AML-193 (cell line): ENCODE results near the gene TBC1D2.
A peak's percentile ranks its signal among the peaks of the same experiment; 100 is the strongest.

Source experiments
- DNase-seq, 2 experiments: peaks; one replicate each; lab custom pipeline; 2025; lab: John Stamatoyannopoulos, UW

The TBC1D2 gene

GRCh38 chr9:98236901-98237487 is 18.5 kb downstream of the TBC1D2 start:
- peak in 1 of 2 experiments; percentile 42 for DNase-seq

GRCh38 chr9:98235126-98235525 is 20.3 kb downstream of the TBC1D2 start:
- DNase-seq, result no peak

GRCh38 chr9:98234245-98234825 is 21.1 kb downstream of the TBC1D2 start:
- no peak for DNase-seq

- no peak for DNase-seq
Measured at GRCh38 chr9:98232926-98233325, 22.5 kb downstream of the TBC1D2 start.

GRCh38 chr9:98231770-98232478 is 23.5 kb downstream of the TBC1D2 start:
- DNase-seq, result no peak

- no peak for DNase-seq
Measured at GRCh38 chr9:98230789-98231188, 24.7 kb downstream of the TBC1D2 start.

GRCh38 chr9:98230304-98230703 is 25.1 kb downstream of the TBC1D2 start:
- DNase-seq, result no peak

- DNase-seq, result no peak
Measured at GRCh38 chr9:98229620-98230019, 25.8 kb downstream of the TBC1D2 start.

GRCh38 chr9:98229090-98229395 is 26.4 kb downstream of the TBC1D2 start:
- no peak for DNase-seq

GRCh38 chr9:98228392-98229089 is 26.9 kb downstream of the TBC1D2 start:
- DNase-seq, result peak; percentile 10 to 23

GRCh38 chr9:98227883-98228282 is 27.6 kb downstream of the TBC1D2 start:
- DNase-seq, result no peak

- no peak for DNase-seq
Measured at GRCh38 chr9:98226957-98227356, 28.5 kb downstream of the TBC1D2 start.

- no peak for DNase-seq
Measured at GRCh38 chr9:98226516-98226915, 28.9 kb downstream of the TBC1D2 start.

GRCh38 chr9:98225015-98225442 is 30.4 kb downstream of the TBC1D2 start:
- DNase-seq, result no peak

GRCh38 chr9:98222885-98223691 is 32.4 kb downstream of the TBC1D2 start:
- no peak for DNase-seq

GRCh38 chr9:98220911-98221310 is 34.5 kb downstream of the TBC1D2 start:
- no peak for DNase-seq

- DNase-seq, result no peak
Measured at GRCh38 chr9:98219794-98220370, 35.6 kb downstream of the TBC1D2 start.

GRCh38 chr9:98219364-98219716 is 36.1 kb downstream of the TBC1D2 start:
- DNase-seq, result no peak

GRCh38 chr9:98218562-98219363 is 36.7 kb downstream of the TBC1D2 start:
- no peak for DNase-seq

- DNase-seq, result no peak
Measured at GRCh38 chr9:98217255-98217654, 38.2 kb downstream of the TBC1D2 start.

- no peak for DNase-seq
Measured at GRCh38 chr9:98216391-98216790, 39.1 kb downstream of the TBC1D2 start.
